Suprapubic skin (tissue), 4 donors: ENCODE results near the gene RPS6KA5.

Source experiments
- EP300 ChIP-seq: sonication (generic); formaldehyde crosslinking; IDR thresholded peaks from one replicate; pipeline ENCODE4 v1.6.1; 2017; ENCODE audit warnings: antibody characterized with exemption
- POLR2AphosphoS5 ChIP-seq, 3 donors: sonication (generic); formaldehyde crosslinking; IDR thresholded peaks; one replicate each; pipeline ENCODE4 v1.6.1; 2017; ENCODE audit warnings: antibody characterized with exemption in 3 of 3
- TF ChIP-seq, protein P1 (sequence below), 2 donors: fragments of 200-600 bp in 1 of 2; fragments of 450-650 bp in 1 of 2; sonication (generic) in 1 of 2; IDR thresholded peaks; one replicate each; pipeline ENCODE4 v1.5.1; 2016 to 2019; ENCODE audit warnings: antibody characterized with exemption in 2 of 2, mild to moderate bottlenecking in 1 of 2, moderate library complexity in 1 of 2

DNA sequence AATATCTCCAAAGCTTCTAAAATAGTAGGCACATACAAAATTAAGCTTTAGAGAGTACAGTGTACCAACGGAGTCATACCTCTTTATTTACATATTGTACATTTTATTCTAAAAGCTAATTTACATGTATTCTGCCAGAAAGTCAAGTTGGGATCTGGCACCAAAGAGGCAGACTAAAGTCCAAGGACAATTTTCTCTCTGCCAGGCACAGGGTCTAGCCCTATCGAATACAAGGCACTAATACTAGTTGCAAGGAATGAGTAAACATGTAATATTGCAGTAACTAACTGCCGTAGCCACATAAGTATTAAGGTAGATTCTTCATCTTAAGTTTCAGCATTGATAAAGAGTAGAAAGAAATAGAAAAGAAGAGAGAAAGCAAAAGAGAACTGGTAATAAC is 93.9 kb downstream of the RPS6KA5 start:
- TF ChIP-seq POLR2AphosphoS5 (IDR thresholded peaks at IDR 0.05): no peak
- TF ChIP-seq, protein P1, sequence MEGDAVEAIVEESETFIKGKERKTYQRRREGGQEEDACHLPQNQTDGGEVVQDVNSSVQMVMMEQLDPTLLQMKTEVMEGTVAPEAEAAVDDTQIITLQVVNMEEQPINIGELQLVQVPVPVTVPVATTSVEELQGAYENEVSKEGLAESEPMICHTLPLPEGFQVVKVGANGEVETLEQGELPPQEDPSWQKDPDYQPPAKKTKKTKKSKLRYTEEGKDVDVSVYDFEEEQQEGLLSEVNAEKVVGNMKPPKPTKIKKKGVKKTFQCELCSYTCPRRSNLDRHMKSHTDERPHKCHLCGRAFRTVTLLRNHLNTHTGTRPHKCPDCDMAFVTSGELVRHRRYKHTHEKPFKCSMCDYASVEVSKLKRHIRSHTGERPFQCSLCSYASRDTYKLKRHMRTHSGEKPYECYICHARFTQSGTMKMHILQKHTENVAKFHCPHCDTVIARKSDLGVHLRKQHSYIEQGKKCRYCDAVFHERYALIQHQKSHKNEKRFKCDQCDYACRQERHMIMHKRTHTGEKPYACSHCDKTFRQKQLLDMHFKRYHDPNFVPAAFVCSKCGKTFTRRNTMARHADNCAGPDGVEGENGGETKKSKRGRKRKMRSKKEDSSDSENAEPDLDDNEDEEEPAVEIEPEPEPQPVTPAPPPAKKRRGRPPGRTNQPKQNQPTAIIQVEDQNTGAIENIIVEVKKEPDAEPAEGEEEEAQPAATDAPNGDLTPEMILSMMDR (IDR thresholded peaks at IDR 0.05): no peak
- no peak for TF ChIP-seq EP300
